ENCODE measurements around the gene UST.

UST gene

GRCh38 chr6:149045404-149045803 is 298.6 kb downstream of the UST start:
- TF ChIP-seq, protein P1, sequence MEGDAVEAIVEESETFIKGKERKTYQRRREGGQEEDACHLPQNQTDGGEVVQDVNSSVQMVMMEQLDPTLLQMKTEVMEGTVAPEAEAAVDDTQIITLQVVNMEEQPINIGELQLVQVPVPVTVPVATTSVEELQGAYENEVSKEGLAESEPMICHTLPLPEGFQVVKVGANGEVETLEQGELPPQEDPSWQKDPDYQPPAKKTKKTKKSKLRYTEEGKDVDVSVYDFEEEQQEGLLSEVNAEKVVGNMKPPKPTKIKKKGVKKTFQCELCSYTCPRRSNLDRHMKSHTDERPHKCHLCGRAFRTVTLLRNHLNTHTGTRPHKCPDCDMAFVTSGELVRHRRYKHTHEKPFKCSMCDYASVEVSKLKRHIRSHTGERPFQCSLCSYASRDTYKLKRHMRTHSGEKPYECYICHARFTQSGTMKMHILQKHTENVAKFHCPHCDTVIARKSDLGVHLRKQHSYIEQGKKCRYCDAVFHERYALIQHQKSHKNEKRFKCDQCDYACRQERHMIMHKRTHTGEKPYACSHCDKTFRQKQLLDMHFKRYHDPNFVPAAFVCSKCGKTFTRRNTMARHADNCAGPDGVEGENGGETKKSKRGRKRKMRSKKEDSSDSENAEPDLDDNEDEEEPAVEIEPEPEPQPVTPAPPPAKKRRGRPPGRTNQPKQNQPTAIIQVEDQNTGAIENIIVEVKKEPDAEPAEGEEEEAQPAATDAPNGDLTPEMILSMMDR (IDR thresholded peaks at IDR 0.05; ENCODE audit: insufficient read depth, low read length, poor library complexity, severe bottlenecking) = no peak
- TF ChIP-seq EZH2phosphoT487 (conservative IDR thresholded peaks at IDR 0.05; ENCODE audit: low read length) = no peak
- no peak overlapping the region for H2AFZ ChIP-seq (ENCODE audit: low read depth, low read length, severe bottlenecking)
- no peaks in the 10 kb centered on the region for H4K20me1 ChIP-seq (ENCODE audit: low read depth, low read length)
- H3F3A ChIP-seq (ENCODE audit: insufficient read depth) = no peaks in the 10 kb centered on the region
- no peaks in the 10 kb centered on the region for H3K9me2 ChIP-seq (replicated peaks; ENCODE audit: insufficient read depth, low read length)
- no peaks in the 10 kb centered on the region for H3K9me3 ChIP-seq (ENCODE audit: insufficient read depth, low read length)
- no peak overlapping the region for H3K27ac ChIP-seq (ENCODE audit: low read depth, low read length)
- H3K4me3 ChIP-seq (ENCODE audit: insufficient read depth, low read length, poor library complexity, severe bottlenecking) = no peak overlapping the region
- no peaks in the 10 kb centered on the region for H3K27me3 ChIP-seq (ENCODE audit: low read length)
- no peak overlapping the region for H3K4me2 ChIP-seq (ENCODE audit: low read depth, low read length, poor library complexity, severe bottlenecking)
- H3K36me3 ChIP-seq (ENCODE audit: low read length) = no peaks in the 10 kb centered on the region
- no peaks in the 10 kb centered on the region for H3K79me2 ChIP-seq (ENCODE audit: insufficient read depth, low read length)
- H3K9ac ChIP-seq (ENCODE audit: low read length) = no peak overlapping the region

GRCh38 chr6:149046164-149046821 is 299.5 kb downstream of the UST start:
- H3K4me3 ChIP-seq (ENCODE audit: insufficient read depth, low read length, poor library complexity, severe bottlenecking) = no peak overlapping the region
- no peaks in the 10 kb centered on the region for H4K20me1 ChIP-seq (ENCODE audit: low read depth, low read length)
- TF ChIP-seq, protein P1 (IDR thresholded peaks at IDR 0.05; ENCODE audit: insufficient read depth, low read length, poor library complexity, severe bottlenecking) = no peak
- H3K4me2 ChIP-seq (ENCODE audit: low read depth, low read length, poor library complexity, severe bottlenecking) = no peak overlapping the region
- H3K27me3 ChIP-seq (ENCODE audit: low read length) = no peaks in the 10 kb centered on the region
- no peaks in the 10 kb centered on the region for H3K9me2 ChIP-seq (replicated peaks; ENCODE audit: insufficient read depth, low read length)
- no peak overlapping the region for H3K9ac ChIP-seq (ENCODE audit: low read length)
- H3K9me3 ChIP-seq (ENCODE audit: insufficient read depth, low read length) = no peaks in the 10 kb centered on the region
- H3F3A ChIP-seq (ENCODE audit: insufficient read depth) = no peaks in the 10 kb centered on the region
- H2AFZ ChIP-seq (ENCODE audit: low read depth, low read length, severe bottlenecking) = no peak overlapping the region
- no peaks in the 10 kb centered on the region for H3K79me2 ChIP-seq (ENCODE audit: insufficient read depth, low read length)
- no peaks in the 10 kb centered on the region for H3K36me3 ChIP-seq (ENCODE audit: low read length)
- no peak overlapping the region for H3K27ac ChIP-seq (ENCODE audit: low read depth, low read length)

GRCh38 chr6:149046822-149047246 is 300.0 kb downstream of the UST start:
- TF ChIP-seq, protein P1 (IDR thresholded peaks at IDR 0.05; ENCODE audit: insufficient read depth, low read length, poor library complexity, severe bottlenecking) = no peak
- TF ChIP-seq EZH2phosphoT487 (conservative IDR thresholded peaks at IDR 0.05; ENCODE audit: low read length) = no peak
- Histone ChIP-seq H3K9me2 (replicated peaks; ENCODE audit: insufficient read depth, low read length) (no peaks in the 10 kb centered on the region), H3K27ac (ENCODE audit: low read depth, low read length) (no peak overlapping the region), H3K27me3 (ENCODE audit: low read length) (no peaks in the 10 kb centered on the region), H2AFZ (ENCODE audit: low read depth, low read length, severe bottlenecking) (no peak overlapping the region), H3F3A (ENCODE audit: insufficient read depth) (no peaks in the 10 kb centered on the region), H3K4me3 (ENCODE audit: insufficient read depth, low read length, poor library complexity, severe bottlenecking) (no peak overlapping the region), H3K4me2 (ENCODE audit: low read depth, low read length, poor library complexity, severe bottlenecking) (no peak overlapping the region), H3K9me3 (ENCODE audit: insufficient read depth, low read length) (no peaks in the 10 kb centered on the region), H3K36me3 (ENCODE audit: low read length) (no peaks in the 10 kb centered on the region), H3K9ac (ENCODE audit: low read length) (no peak overlapping the region), H3K79me2 (ENCODE audit: insufficient read depth, low read length) (no peaks in the 10 kb centered on the region), H4K20me1 (ENCODE audit: low read depth, low read length) (no peaks in the 10 kb centered on the region)

Data from SU-DHL-6 (cell line).